GM12872 (cell line): ENCODE data around the gene RAB3A.

Experiments used
- TF ChIP-seq, protein P1 (sequence below): IDR thresholded peaks from 3 replicates; pipeline ENCODE4 v1.5.1; 2011; ENCODE audit warnings: low read depth, mild to moderate bottlenecking, low read length, moderate library complexity; ENCODE audit not compliant: insufficient read depth

Gene RAB3A

DNA sequence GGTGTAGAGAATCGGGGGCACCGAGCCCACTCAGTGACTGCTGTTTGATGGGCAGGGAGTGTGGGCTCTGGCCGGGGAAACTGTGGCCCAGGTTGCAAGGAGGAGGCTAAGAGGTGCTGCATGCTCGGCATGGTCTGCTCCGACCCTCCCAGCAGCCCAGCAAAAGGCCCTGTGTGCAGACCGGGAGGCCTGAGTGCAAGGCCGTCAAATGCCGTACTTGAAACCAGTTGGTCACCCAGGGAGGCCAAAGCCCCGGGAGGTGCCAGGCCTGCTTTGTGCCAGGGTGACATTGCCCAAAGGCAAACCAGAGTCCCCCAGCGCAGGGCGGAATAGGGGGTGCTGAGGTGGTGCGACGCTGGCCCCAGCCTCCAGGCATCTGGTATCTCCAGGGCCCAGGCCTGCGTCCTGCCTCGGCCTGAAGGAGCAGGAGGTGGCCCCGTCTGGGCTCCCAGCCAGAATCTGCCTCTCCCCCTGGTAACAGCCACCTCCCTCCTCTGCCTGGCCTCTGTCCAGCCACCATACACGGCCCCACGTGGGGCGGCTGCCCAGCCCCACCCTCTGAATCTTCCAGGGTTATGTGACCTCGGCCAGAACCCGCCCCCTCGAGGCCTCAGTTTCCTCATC lies 46.9 kb downstream of the RAB3A start:
- TF ChIP-seq, protein P1, sequence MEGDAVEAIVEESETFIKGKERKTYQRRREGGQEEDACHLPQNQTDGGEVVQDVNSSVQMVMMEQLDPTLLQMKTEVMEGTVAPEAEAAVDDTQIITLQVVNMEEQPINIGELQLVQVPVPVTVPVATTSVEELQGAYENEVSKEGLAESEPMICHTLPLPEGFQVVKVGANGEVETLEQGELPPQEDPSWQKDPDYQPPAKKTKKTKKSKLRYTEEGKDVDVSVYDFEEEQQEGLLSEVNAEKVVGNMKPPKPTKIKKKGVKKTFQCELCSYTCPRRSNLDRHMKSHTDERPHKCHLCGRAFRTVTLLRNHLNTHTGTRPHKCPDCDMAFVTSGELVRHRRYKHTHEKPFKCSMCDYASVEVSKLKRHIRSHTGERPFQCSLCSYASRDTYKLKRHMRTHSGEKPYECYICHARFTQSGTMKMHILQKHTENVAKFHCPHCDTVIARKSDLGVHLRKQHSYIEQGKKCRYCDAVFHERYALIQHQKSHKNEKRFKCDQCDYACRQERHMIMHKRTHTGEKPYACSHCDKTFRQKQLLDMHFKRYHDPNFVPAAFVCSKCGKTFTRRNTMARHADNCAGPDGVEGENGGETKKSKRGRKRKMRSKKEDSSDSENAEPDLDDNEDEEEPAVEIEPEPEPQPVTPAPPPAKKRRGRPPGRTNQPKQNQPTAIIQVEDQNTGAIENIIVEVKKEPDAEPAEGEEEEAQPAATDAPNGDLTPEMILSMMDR, result no peak

DNA sequence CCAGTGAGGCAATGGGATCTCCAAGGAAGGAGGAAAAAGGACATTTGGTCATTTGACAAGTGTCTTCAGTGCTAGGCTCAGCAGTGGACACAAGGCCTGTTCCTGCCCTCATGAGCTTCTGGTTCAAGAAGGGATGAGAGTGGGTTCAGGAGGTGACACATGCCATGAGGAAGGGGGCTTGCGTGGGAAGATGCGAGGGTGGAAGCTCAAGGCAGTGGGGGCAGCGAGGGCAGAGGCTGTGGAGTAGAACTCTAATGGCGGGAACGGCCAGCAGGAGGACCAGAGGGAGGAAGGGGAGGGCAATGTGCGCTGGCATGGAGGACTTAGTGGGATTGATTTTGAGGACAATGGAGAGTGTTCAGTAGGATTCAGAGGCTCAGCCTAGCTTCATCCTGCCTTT lies 47.6 kb downstream of the RAB3A start:
- TF ChIP-seq, protein P1, result no peak

DNA sequence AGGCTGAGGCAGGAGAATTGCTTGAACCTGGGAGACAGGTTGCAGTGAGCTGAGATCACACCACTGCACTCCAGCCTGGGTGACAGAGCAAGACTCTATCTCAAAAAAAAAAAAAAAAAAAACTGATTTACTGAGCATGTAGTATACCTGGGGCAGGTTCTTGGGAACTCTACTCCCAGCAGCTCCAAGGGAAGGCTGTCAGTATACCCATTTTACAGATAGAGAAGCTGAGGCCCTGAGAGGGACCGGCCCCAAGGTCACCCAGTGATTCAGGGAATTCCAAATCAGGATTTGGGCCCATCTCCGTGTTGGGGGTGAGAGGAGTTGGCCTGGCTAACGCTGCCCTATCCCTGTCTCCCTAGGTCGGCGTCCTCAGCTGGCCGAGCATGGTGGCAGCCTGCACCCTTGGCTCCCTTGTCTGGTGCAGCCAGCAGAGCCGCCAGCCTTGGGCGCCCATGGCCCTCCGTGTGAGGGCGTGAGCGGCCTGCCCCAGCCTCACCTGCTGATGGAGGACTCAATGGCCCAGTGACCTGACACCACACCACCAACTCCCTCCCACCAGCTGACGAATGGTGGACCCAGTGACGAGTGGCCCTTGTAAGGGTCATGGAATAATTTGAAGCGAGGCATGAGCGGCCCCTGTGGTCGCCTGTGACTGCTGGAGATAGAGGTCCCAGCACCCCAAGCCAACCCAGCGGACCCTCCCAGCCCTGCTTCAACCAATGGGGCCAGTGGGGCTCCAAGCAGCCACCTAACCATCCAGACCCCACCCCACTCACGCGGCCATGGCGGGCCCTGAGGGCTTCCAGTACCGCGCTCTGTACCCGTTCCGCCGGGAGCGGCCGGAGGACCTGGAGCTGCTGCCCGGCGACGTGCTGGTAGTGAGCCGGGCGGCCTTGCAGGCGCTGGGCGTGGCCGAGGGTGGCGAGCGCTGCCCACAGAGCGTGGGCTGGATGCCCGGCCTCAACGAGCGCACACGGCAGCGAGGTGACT lies 48.5 kb downstream of the RAB3A start:
- TF ChIP-seq, protein P1, result no peak

DNA sequence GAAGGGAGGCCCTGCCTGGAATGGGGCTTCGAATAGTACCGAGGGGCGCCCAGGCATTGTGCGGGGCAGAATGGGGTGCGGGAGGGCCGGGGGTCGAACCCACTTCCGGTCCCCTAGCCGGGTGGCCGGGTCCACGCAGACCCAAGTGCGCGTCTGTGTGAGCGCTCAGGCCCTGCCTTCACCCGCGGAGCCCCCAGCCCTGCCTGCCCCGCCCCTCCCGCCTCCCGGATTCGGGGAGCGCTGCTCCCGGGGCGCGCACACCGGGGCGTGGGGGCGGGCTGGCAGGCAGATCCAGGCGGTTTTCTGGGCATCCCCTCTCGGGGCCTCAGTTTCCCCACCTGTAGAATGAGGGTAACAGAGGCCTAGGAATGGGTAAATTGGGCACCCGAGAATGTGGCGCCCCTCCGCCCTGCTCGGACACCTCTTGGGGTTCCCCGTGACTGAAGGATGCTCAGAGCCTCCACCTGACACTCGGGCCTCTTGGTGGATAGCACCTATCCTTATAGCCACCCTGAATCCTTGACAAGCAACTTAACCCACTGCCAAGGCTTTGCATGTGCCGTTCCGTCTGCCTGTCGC lies 50.2 kb downstream of the RAB3A start:
- TF ChIP-seq, protein P1, result no peak

DNA sequence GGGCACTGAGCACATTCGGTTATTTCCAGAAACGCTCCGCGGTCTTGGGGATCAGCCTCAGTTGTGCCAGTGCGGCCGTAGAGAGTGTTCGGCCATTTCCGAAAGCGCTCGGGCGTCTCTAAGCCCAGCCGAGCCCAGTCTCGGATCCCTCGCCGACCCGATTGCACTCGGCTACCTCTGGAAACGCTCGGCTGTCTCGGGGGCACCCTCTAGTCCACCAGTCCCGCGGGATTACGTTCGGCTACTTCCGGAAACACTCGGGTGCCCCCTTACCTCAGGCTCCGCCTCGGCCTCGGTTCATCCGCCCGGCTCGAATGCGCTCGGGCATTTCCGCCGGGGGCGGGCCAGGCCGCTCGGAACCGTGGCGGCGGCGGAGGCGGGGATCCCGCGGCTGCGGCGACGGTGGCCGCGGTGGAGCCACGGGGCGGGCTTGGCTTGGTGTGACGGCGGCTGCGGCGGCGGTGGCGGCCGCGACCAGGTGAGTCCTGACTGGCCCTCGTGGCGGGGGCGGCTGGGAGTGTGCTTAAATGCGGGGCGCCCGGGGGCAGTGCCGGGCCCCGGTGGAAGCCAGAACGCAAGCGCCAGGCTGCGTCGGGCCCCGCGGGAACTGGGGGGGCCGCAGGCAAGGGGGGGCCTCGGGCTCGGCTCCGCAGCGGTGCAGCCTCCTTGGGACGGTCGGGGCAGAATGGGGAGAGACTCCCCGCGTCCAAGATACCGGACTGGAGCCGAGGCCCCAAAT lies 50.9 kb downstream of the RAB3A start, which contains the start of gene PIK3R2:
PIK3R2 (plus strand) TSS at position 347 of the 739 bp plus-strand sequence. CDS start 2,717 bp downstream, outside the sequence.
- TF ChIP-seq, protein P1, result no peak

DNA sequence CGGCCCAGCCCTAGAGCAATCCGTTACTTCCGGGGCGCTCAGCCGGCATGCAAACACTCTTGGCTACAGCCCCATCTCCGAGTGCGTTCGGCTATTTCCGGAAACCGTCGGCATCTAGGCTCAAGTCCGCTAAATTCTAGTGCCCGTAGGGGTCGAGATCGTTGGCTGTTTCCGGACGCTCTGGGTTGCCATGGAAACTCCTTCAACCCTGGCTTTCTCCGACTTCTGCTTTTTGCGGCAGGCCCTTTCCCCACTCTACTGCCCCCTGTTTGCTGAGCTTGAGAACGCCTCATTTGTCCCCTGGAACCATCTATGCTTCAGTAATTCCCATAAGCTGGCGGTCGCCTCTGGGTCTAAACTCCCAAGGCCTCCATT lies 51.4 kb downstream of the RAB3A start:
- TF ChIP-seq, protein P1, result peak; percentile 87
